ENCODE measurements around the gene RICTOR.

RICTOR gene

DNA sequence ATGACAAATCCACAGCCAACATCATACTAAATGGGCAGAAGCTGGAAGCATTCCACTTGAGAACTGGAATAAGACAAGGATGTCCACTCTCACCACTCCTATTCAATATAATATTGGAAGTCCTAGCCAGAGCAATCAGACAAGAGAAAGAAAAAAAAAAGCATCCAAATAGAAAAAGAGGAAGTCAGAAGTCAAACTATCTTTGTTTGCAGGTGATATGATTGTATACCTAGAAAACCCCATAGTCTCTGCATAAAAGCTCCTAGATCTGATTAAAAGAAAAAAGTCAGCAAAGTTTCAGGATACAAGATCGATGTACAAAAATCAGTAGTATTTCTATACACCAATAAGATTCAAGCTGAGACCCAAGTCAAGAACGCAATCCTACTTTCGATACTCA is 162.3 kb downstream of the RICTOR start:
- Histone ChIP-seq H3K9ac (no peak overlapping the region), H3K9me3 (ENCODE audit: control insufficient read depth, low read length) (no peaks in the 10 kb centered on the region), H3K27ac (no peak overlapping the region), H3K4me2 (ENCODE audit: low read length) (no peak overlapping the region), H3K27me3 (ENCODE audit: control insufficient read depth, insufficient read depth, low read length) (no peaks in the 10 kb centered on the region), H3K36me3 (ENCODE audit: control insufficient read depth, insufficient read depth, low read length) (no peaks in the 10 kb centered on the region), H3K79me2 (no peaks in the 10 kb centered on the region), H3K4me1 (no peaks in the 10 kb centered on the region), H3K4me3 (ENCODE audit: low read depth, low read length) (no peak overlapping the region), H2AFZ (no peak overlapping the region)
- TF ChIP-seq, protein P1, sequence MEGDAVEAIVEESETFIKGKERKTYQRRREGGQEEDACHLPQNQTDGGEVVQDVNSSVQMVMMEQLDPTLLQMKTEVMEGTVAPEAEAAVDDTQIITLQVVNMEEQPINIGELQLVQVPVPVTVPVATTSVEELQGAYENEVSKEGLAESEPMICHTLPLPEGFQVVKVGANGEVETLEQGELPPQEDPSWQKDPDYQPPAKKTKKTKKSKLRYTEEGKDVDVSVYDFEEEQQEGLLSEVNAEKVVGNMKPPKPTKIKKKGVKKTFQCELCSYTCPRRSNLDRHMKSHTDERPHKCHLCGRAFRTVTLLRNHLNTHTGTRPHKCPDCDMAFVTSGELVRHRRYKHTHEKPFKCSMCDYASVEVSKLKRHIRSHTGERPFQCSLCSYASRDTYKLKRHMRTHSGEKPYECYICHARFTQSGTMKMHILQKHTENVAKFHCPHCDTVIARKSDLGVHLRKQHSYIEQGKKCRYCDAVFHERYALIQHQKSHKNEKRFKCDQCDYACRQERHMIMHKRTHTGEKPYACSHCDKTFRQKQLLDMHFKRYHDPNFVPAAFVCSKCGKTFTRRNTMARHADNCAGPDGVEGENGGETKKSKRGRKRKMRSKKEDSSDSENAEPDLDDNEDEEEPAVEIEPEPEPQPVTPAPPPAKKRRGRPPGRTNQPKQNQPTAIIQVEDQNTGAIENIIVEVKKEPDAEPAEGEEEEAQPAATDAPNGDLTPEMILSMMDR (IDR thresholded peaks at IDR 0.05) = no peak

DNA sequence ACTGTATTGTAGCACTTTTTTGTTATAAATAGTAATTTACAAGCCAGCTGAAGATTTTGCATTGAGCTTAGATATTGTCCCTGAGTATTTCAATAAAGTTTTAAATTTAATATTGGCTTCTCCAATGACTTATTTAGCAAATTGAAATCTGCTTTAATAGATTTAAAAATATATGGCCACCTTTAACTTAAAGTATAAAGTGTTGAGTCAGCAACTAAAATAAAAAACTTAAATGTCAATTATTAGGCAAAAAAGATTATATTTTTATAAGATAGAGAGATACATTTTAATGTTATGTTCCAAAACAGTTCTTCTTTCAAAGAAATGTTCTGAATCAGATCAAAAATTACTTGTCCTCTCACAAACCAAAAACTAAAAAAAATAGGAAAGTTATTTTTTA is 167.7 kb downstream of the RICTOR start:
- H3K79me2 ChIP-seq = no peaks in the 10 kb centered on the region
- no peaks in the 10 kb centered on the region for H3K4me1 ChIP-seq
- no peak overlapping the region for H3K27ac ChIP-seq
- H3K36me3 ChIP-seq (ENCODE audit: control insufficient read depth, insufficient read depth, low read length) = no peaks in the 10 kb centered on the region
- H3K9me3 ChIP-seq (ENCODE audit: control insufficient read depth, low read length) = no peaks in the 10 kb centered on the region
- H3K9ac ChIP-seq = no peak overlapping the region
- H2AFZ ChIP-seq = no peak overlapping the region
- TF ChIP-seq, protein P1 (IDR thresholded peaks at IDR 0.05) = no peak
- H3K4me2 ChIP-seq (ENCODE audit: low read length) = no peak overlapping the region
- no peaks in the 10 kb centered on the region for H3K27me3 ChIP-seq (ENCODE audit: control insufficient read depth, insufficient read depth, low read length)
- H3K4me3 ChIP-seq (ENCODE audit: low read depth, low read length) = no peak overlapping the region

DNA sequence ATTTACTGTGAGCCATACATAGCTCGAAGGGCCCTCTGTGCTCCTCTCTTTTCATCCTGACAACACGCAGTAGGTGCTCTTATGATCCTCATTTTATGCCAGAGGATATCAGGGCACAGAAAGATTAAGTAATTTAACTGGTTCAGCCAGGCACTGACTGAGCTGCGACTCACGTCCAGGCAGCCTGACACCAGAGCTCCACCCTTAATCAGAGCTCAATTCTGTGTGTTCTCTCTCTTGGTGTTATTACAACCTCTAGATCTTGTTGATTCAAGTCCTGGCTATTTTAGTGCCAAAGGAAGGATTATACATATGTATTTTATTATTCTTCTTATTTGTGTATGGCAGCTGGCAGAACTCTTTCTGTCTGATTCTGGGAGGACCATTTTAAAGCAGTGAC is 168.7 kb downstream of the RICTOR start:
- H3K4me3 ChIP-seq (ENCODE audit: low read depth, low read length) = no peak overlapping the region
- H3K27ac ChIP-seq = no peak overlapping the region
- H3K36me3 ChIP-seq (ENCODE audit: control insufficient read depth, insufficient read depth, low read length) = no peaks in the 10 kb centered on the region
- H3K4me2 ChIP-seq (ENCODE audit: low read length) = no peak overlapping the region
- no peak overlapping the region for H2AFZ ChIP-seq
- no peaks in the 10 kb centered on the region for H3K9me3 ChIP-seq (ENCODE audit: control insufficient read depth, low read length)
- H3K27me3 ChIP-seq (ENCODE audit: control insufficient read depth, insufficient read depth, low read length) = no peaks in the 10 kb centered on the region
- H3K9ac ChIP-seq = no peak overlapping the region
- H3K79me2 ChIP-seq = no peaks in the 10 kb centered on the region
- TF ChIP-seq, protein P1 (IDR thresholded peaks at IDR 0.05) = no peak
- no peaks in the 10 kb centered on the region for H3K4me1 ChIP-seq

DNA sequence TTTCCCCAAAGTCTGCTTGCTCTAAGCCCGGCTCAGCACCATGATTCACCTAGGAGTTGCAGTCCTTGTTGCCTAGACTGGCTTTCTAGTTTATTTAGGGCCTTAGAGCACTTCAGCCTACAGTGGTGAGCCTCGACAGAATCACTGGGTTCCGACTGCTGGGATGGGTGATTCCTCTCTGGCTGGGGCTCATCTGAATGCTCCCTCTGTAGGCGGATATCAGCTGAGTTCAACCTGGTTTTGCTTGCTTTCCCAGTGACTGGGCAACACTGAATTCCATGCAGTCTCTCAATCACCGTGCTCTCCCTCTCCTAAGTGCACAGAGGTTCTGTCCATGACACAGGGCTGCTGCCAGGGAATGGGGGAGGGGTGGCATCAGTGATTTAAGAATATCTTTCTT is 174.3 kb downstream of the RICTOR start:
- H3K9ac ChIP-seq = no peak overlapping the region
- TF ChIP-seq, protein P1 (IDR thresholded peaks at IDR 0.05) = no peak
- H3K4me1 ChIP-seq = no peaks in the 10 kb centered on the region
- no peaks in the 10 kb centered on the region for H3K27me3 ChIP-seq (ENCODE audit: control insufficient read depth, insufficient read depth, low read length)
- H3K4me3 ChIP-seq (ENCODE audit: low read depth, low read length) = no peak overlapping the region
- H3K27ac ChIP-seq = no peak overlapping the region
- H3K9me3 ChIP-seq (ENCODE audit: control insufficient read depth, low read length) = no peaks in the 10 kb centered on the region
- H2AFZ ChIP-seq = no peak overlapping the region
- no peak overlapping the region for H3K4me2 ChIP-seq (ENCODE audit: low read length)
- H3K79me2 ChIP-seq = no peaks in the 10 kb centered on the region
- no peaks in the 10 kb centered on the region for H3K36me3 ChIP-seq (ENCODE audit: control insufficient read depth, insufficient read depth, low read length)

DNA sequence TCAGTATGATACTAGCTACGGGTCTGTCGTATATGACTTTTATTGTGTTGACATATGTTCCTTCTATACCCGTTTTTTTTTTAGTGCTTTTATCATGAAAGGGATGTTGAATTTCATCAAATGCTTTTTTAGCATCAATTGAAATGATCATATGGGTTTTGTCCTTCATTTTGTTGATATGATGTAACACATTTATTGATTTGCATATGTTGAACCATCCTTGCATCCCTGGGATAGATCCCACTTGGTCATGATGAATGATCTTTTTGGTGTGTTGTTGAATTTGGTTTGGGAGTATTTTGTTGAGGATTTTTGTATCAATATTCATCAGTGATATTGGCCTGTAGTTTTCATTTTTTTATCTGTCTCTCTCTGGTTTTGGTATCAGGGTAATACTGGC is 177.4 kb downstream of the RICTOR start:
- H3K4me1 ChIP-seq = no peaks in the 10 kb centered on the region
- H2AFZ ChIP-seq = no peak overlapping the region
- TF ChIP-seq, protein P1 (IDR thresholded peaks at IDR 0.05) = no peak
- no peak overlapping the region for H3K9ac ChIP-seq
- H3K27ac ChIP-seq = no peak overlapping the region
- H3K79me2 ChIP-seq = no peaks in the 10 kb centered on the region
- H3K4me3 ChIP-seq (ENCODE audit: low read depth, low read length) = no peak overlapping the region
- H3K9me3 ChIP-seq (ENCODE audit: control insufficient read depth, low read length) = no peaks in the 10 kb centered on the region
- no peak overlapping the region for H3K4me2 ChIP-seq (ENCODE audit: low read length)
- no peaks in the 10 kb centered on the region for H3K27me3 ChIP-seq (ENCODE audit: control insufficient read depth, insufficient read depth, low read length)
- H3K36me3 ChIP-seq (ENCODE audit: control insufficient read depth, insufficient read depth, low read length) = no peaks in the 10 kb centered on the region
